BJ (cell line): ENCODE data around the gene ZDHHC20. TPM values are rescaled to one million over a fixed set of nuclear protein-coding genes. Genes with fewer than 3 reads are reported as not detected.
"Not testable (repeated sequence)": the region's sequence is repeated elsewhere in the genome, so short reads cannot be mapped to it uniquely, and the experiment has no call there.

Experiments used
- CTCF ChIA-PET: fragments of 350-600 bp; formaldehyde crosslinking; extraction: SDS; loops from one replicate; lab custom pipeline; 2021; ENCODE audit warnings: antibody characterized with exemption, inconsistent platforms; lab: Yijun Ruan, JAX
- POLR2A ChIA-PET: fragments of 300-600 bp; sonication (Branson Sonifier 250); formaldehyde crosslinking; extraction: SDS; loops from one replicate; lab custom pipeline; 2021; ENCODE audit warnings: antibody characterized with exemption; lab: Charles Lee
- DNase-seq: peaks from one replicate; pipeline ENCODE4 v3.0.0-alpha.2; 2011; ENCODE audit warnings: low read depth
- H3K27me3 ChIP-seq: 2 replicates; pipeline ENCODE4 v1.6.0; 2011; ENCODE audit warnings: low read length; ENCODE audit not compliant: control insufficient read depth, insufficient read depth
- H3K36me3 ChIP-seq: 2 replicates; pipeline ENCODE4 v1.5.1; 2011; ENCODE audit warnings: low read length; ENCODE audit not compliant: control insufficient read depth, insufficient read depth
- H3K4me3 ChIP-seq: 2 replicates; pipeline ENCODE4 v1.5.1; 2011; ENCODE audit warnings: low read depth, mild to moderate bottlenecking, control low read depth, low read length
- polyA plus RNA-seq: library from polyadenylated mRNA; depleted of rRNA; stranded (reverse); fragments of >200 nt; gene quantifications from 2 replicates; pipeline ENCODE4 v1.2.3, GENCODE V29; 2011
- TF ChIP-seq, protein P1 (sequence below): IDR thresholded peaks from 2 replicates; pipeline ENCODE4 v1.5.1; 2011; ENCODE audit warnings: low read depth, mild to moderate bottlenecking, control low read depth, inconsistent platforms, low read length, moderate library complexity; ENCODE audit not compliant: insufficient read depth

ZDHHC20 gene
- polyA plus RNA-seq, 1 experiment = 20.2 TPM

- Histone ChIP-seq H3K36me3 (peaks cover 4% of the 10 kb centered on the region; the same call in 1 of the 2 replicates), H3K27me3 (no peaks in the 10 kb centered on the region), H3K4me3 (no peak overlapping the region)
- TF ChIP-seq, protein P1, sequence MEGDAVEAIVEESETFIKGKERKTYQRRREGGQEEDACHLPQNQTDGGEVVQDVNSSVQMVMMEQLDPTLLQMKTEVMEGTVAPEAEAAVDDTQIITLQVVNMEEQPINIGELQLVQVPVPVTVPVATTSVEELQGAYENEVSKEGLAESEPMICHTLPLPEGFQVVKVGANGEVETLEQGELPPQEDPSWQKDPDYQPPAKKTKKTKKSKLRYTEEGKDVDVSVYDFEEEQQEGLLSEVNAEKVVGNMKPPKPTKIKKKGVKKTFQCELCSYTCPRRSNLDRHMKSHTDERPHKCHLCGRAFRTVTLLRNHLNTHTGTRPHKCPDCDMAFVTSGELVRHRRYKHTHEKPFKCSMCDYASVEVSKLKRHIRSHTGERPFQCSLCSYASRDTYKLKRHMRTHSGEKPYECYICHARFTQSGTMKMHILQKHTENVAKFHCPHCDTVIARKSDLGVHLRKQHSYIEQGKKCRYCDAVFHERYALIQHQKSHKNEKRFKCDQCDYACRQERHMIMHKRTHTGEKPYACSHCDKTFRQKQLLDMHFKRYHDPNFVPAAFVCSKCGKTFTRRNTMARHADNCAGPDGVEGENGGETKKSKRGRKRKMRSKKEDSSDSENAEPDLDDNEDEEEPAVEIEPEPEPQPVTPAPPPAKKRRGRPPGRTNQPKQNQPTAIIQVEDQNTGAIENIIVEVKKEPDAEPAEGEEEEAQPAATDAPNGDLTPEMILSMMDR = no peak
- ChIA-PET POLR2A (no interaction called here), CTCF (interaction anchor here (1.2 kb wide), 1 partner anchor 39 kb away, joined by 3 read pairs; no protein-coding TSS in a partner anchor)
- no peak for DNase-seq
These were observed 73.4 kb downstream of the ZDHHC20 start for GRCh38 chr13:21385710-21386109.

- Histone ChIP-seq H3K27me3 (no peaks in the 10 kb centered on the region), H3K4me3 (no peak overlapping the region), H3K36me3 (0 out of 2 replicates have a peak, but pooled peaks cover 2% of the 10 kb centered on the region)
- no peak for DNase-seq
- POLR2A ChIA-PET = no interaction called here
- CTCF ChIA-PET = no interaction called here
- TF ChIP-seq, protein P1 = no peak
These were observed 76.0 kb downstream of the ZDHHC20 start for GRCh38 chr13:21383090-21383489.

DNA sequence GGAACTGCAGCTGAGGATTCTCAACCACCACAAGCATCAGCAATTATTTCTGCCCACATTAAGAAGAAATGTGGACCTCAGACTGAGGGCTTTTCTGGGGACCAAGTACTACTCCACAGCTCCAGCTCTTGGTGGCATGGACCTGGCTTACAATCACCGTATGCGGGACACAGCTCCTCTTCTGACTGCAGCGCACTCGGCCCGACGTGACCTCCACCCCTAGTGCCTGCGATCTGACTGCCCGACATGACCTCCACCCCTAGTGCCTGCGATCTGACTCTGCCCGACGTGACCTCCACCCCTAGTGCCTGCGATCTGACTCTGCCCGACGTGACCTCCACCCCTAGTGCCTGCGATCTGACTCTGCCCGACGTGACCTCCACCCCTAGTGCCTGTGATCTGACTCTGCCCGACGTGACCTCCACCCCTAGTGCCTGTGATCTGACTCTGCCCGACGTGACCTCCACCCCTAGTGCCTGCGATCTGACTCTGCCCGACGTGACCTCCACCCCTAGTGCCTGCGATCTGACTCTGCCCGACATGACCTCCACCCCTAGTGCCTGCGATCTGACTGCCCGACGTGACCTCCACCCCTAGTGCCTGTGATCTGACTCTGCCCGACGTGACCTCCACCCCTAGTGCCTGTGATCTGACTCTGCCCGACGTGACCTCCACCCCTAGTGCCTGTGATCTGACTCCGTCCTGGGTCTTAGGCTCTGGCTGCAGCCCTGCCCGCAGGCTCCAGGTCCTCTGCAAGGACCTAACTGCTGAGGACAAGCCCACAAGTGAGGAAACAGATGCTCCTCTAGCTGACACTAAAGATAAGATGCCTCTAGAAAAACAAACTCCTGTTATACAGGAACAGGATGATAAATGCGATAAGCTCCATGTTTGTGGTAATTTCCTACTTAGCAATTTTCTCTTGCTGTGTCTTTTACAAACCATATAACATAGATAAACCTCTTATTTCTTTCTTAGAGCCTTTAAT is 81.8 kb downstream of the ZDHHC20 start:
- DNase-seq, CTCF ChIA-PET, H3K4me3 ChIP-seq, H3K27me3 ChIP-seq, POLR2A ChIA-PET, H3K36me3 ChIP-seq: not testable (repeated sequence)

DNA sequence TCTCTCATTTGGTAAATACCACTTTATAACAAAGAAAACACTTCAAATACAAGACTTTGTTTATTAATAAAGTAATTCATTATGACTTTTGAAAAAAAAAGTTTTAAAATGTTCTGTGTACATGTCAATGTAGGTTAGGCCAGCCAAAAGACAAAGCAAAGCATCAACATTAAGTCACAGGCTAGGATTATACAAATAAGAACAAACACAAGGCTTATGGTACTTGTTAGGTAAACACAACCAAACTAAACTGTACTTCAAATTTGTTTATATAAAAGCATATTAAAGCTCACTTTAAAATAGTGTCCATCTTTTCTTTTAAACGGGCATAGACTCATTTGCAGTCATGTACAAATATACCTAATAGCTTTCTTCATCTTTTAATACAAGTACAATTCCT is 86.6 kb downstream of the ZDHHC20 start:
- POLR2A ChIA-PET = no interaction called here
- H3K36me3 ChIP-seq = peaks cover 2% of the 10 kb centered on the region; the same call in 1 of the 2 replicates
- H3K27me3 ChIP-seq = no peaks in the 10 kb centered on the region
- CTCF ChIA-PET = no interaction called here
- no peak overlapping the region for H3K4me3 ChIP-seq
- TF ChIP-seq, protein P1 = no peak
- DNase-seq = no peak

DNA sequence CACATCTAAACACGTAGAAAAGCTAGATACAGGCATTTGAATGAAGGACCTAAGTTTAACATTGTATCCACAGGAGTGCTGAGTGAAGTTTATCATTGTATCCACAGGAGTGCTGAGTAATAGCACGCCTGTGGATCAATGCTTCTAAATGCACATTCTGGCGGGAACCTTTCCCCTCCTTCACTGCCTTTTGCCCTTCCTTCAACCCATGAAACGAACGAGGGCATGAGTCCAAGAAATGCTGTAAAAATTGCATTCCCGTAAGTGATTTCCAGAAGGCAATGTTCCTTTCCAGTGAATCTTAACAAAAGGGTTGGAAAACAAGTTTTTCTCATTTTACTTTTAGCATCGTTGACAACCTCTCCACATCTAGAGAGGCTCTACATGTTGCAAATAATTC is 88.1 kb downstream of the ZDHHC20 start:
- no peak for DNase-seq

More for the DNA sequence above, 88.1 kb downstream of the ZDHHC20 start:
- CTCF ChIA-PET = no interaction called here
- no peak overlapping the region for H3K4me3 ChIP-seq
- H3K27me3 ChIP-seq = no peaks in the 10 kb centered on the region
- POLR2A ChIA-PET = no interaction called here
- TF ChIP-seq, protein P1 = no peak
- H3K36me3 ChIP-seq = no peaks in the 10 kb centered on the region
